K562 (cell line): ENCODE data around the gene FBXL13. TPM values are rescaled to one million over a fixed set of nuclear protein-coding genes. Genes with fewer than 3 reads are reported as not detected.
"Not testable (repeated sequence)": the region's sequence is repeated elsewhere in the genome, so short reads cannot be mapped to it uniquely, and the experiment has no call there.

Source experiments
- ATAC-seq: fragments of 200-7000 bp; cut with Tn5 transposase; 3 replicates; pipeline ENCODE4 v1.9.1; 2020; ENCODE audit warnings: moderate library complexity
- BruUV-seq: library from RNA; stranded (reverse); fragments of 400-500 nt; replicated peaks from 2 replicates; lab custom pipeline; 2021; lab: Mats Ljungman, UMichigan
- CTCF ChIA-PET: fragments of 300-600 bp; formaldehyde crosslinking; extraction: SDS; loops from one replicate; lab custom pipeline; 2021; ENCODE audit warnings: low intra/inter-chr PET ratio; lab: Yijun Ruan, JAX
- POLR2A ChIA-PET: fragments of 300-600, 350-650 bp; sonication (Branson Sonifier 250); formaldehyde crosslinking; extraction: SDS; loops from one replicate; lab custom pipeline; 2021; ENCODE audit warnings: antibody characterized with exemption, inconsistent platforms; lab: Yijun Ruan, JAX
- DNase-seq, 4 experiments: peaks; one replicate each; pipeline versions ENCODE4 v3.0.0 to v3.0.0-alpha.2; 2011 to 2018; ENCODE audit warnings: low spot score in 3 of 4, mixed read lengths in 3 of 4; ENCODE audit errors: extremely low read depth in 1 of 4
- FAIRE-seq: peaks from 2 replicates; lab custom pipeline; 2011; peaks lifted over from hg19 to GRCh38; lab: Jason Lieb, UNC
- H2AFZ ChIP-seq: 2 replicates; pipeline ENCODE4 v1.6.0; 2011; ENCODE audit warnings: low read depth, low read length, control low read depth, inconsistent platforms
- H3K27ac ChIP-seq: fragments of 200-600 bp; 3 replicates; pipeline ENCODE4 v1.8.0; 2011; ENCODE audit warnings: low read depth, mild to moderate bottlenecking, control low read depth, inconsistent platforms, low read length, moderate library complexity, mixed read lengths; ENCODE audit errors: extremely low read depth
- H3K27me3 ChIP-seq, 2 experiments: fragments of 300-600 bp in 1 of 2; 2 replicates in 1 of 2; 3 replicates in 1 of 2; pipeline versions ENCODE4 v1.6.0 to v1.8.0; 2011; ENCODE audit warnings: inconsistent platforms in 2 of 2, low read length in 2 of 2, mild to moderate bottlenecking in 1 of 2, mixed read lengths in 1 of 2, moderate library complexity in 1 of 2; ENCODE audit not compliant: control insufficient read depth in 2 of 2, insufficient read depth in 2 of 2
- H3K36me3 ChIP-seq: fragments of 300-600 bp; 3 replicates; pipeline ENCODE4 v1.8.0; 2011; ENCODE audit warnings: mild to moderate bottlenecking, low read length, inconsistent platforms; ENCODE audit not compliant: control insufficient read depth, insufficient read depth
- H3K4me1 ChIP-seq, 2 experiments: fragments of 200-600 bp in 1 of 2; replicated peaks in 1 of 2; 2 replicates in 1 of 2; 3 replicates in 1 of 2; pipeline versions ENCODE4 v1.5.1 to v1.8.0; 2011; ENCODE audit warnings: inconsistent platforms in 2 of 2, low read length in 2 of 2, mild to moderate bottlenecking in 1 of 2, mixed read lengths in 1 of 2, moderate library complexity in 1 of 2; ENCODE audit not compliant: control insufficient read depth in 2 of 2, insufficient read depth in 2 of 2
- H3K4me2 ChIP-seq: 2 replicates; pipeline ENCODE4 v1.6.1; 2011; ENCODE audit warnings: low read length, control low read depth, inconsistent platforms, mixed read lengths; ENCODE audit not compliant: insufficient read depth
- H3K4me3 ChIP-seq: fragments of 200-600 bp; sonication (generic), shearing (Covaris generic); 2 replicates; pipeline ENCODE4 v1.5.1; 2016; ENCODE audit warnings: control low read depth, inconsistent platforms
- H3K79me2 ChIP-seq: fragments of 200-600 bp; 3 replicates; pipeline ENCODE4 v1.8.0; 2011; ENCODE audit warnings: low read length, inconsistent platforms; ENCODE audit not compliant: control insufficient read depth, insufficient read depth
- H3K9ac ChIP-seq, 2 experiments: 2 replicates each; pipeline versions ENCODE4 v1.6.0 to v1.6.1; 2011; ENCODE audit warnings: low read depth in 2 of 2, low read length in 2 of 2, control low read depth in 1 of 2, inconsistent platforms in 1 of 2, mild to moderate bottlenecking in 1 of 2, mixed read lengths in 1 of 2; ENCODE audit not compliant: insufficient read depth in 1 of 2
- H3K9me1 ChIP-seq: one replicate; pipeline ENCODE4 v1.6.0; 2011; ENCODE audit warnings: inconsistent platforms, mild to moderate bottlenecking, low read length, moderate library complexity; ENCODE audit not compliant: control insufficient read depth, insufficient read depth
- H3K9me3 ChIP-seq: replicated peaks from 2 replicates; pipeline ENCODE4 v1.5.1; 2011; ENCODE audit warnings: low read depth, low read length, inconsistent platforms; ENCODE audit not compliant: control insufficient read depth, insufficient read depth
- H4K20me1 ChIP-seq: replicated peaks from 2 replicates; pipeline ENCODE4 v1.6.1; 2011; ENCODE audit warnings: low read length, inconsistent platforms, mixed read lengths; ENCODE audit not compliant: control insufficient read depth, insufficient read depth
- AFF1 ChIP-seq, 2 experiments: fragments of 450-650 bp; IDR thresholded peaks; 2 replicates each; pipeline ENCODE4 v1.6.1; 2018; ENCODE audit warnings: mild to moderate bottlenecking in 2 of 2, low read depth in 1 of 2; ENCODE audit not compliant: partially characterized antibody in 2 of 2
- WGBS: fragments of 100-300 bp; shearing (Covaris generic); methylation state at CpG from one replicate; pipeline ENCODE4 v1.1.6; 2016; ENCODE audit warnings: low coverage, mixed read lengths; ENCODE audit not compliant: insufficient coverage; ENCODE audit errors: missing lambda C conversion rate; 5-methylcytosine and 5-hydroxymethylcytosine counted together
- in situ Hi-C: fragments of 300-500 bp; cut with MboI; formaldehyde crosslinking; loops from 4 replicates; pipeline ENCODE4 v1.15.0; 2018; ENCODE audit warnings: inconsistent platforms, mixed read lengths
- intact Hi-C: fragments of 100-400 bp; cut with micrococcal nuclease; formaldehyde crosslinking; loops from 2 replicates; pipeline ENCODE4 v1.14.2; 2022
- polyA plus RNA-seq, 8 experiments: library from polyadenylated mRNA; depleted of rRNA in 4 of 8; stranded (reverse) in 5 of 8; unstranded in 3 of 8; fragments of >200 nt; fragmentation: Nextera tagmentation in 2 of 8; fragmentation: Illumina TruSeq in 1 of 8; extraction: Ambion mirVana in 2 of 8; extraction: Trizol in 1 of 8; gene quantifications; 2 replicates each; pipeline versions ENCODE4 v1.2.1 to v1.2.3, GENCODE V29; 2011 to 2014; ENCODE audit warnings: inconsistent platforms in 1 of 8, missing spikeins in 1 of 8
- total RNA-seq, 7 experiments: library from RNA; depleted of rRNA in 6 of 7; stranded (reverse); fragments of >200 nt in 6 of 7; fragmentation: Illumina TruSeq in 2 of 7; extraction: Trizol in 2 of 7; gene quantifications; 2 replicates each; pipeline versions ENCODE4 v1.2.1 to v1.2.3, GENCODE V29; 2011 to 2021; ENCODE audit warnings: low replicate concordance in 1 of 7

FBXL13 gene
- total and polyA plus RNA-seq, 9 of the 15 experiments (the other 6 are each of a cell fraction or from before 2014, with no cell fraction given), result 16.3 to 55.0 (median 25.4) TPM

- ATAC-seq, in situ Hi-C loops: not testable (repeated sequence)
Measured at GRCh38 chr7:102961993-102962392, 112.6 kb downstream of the FBXL13 start.

More at GRCh38 chr7:102961993-102962392, 112.6 kb downstream of the FBXL13 start:
- H3K79me2 ChIP-seq, result peaks cover 42% of the 10 kb centered on the region
- CTCF ChIA-PET, H3K9me3 ChIP-seq, H2AFZ ChIP-seq, BruUV-seq, POLR2A ChIA-PET, DNase-seq, H3K27ac ChIP-seq, H3K9me1 ChIP-seq, H3K4me1 ChIP-seq, FAIRE-seq, intact Hi-C loops, H3K4me3 ChIP-seq, H3K4me2 ChIP-seq, H4K20me1 ChIP-seq, H3K9ac ChIP-seq, H3K27me3 ChIP-seq: not testable (repeated sequence)
- peak in 1 of 2 experiments; percentile 99 for TF ChIP-seq AFF1 (IDR thresholded peaks at IDR 0.05; ENCODE audit: low read depth in 1 of 2, partially characterized antibody in 2 of 2)
- H3K36me3 ChIP-seq, result peaks cover 45% of the 10 kb centered on the region
- WGBS, result 78% methylated on average over 1 of the region's 2 CpGs
